LHCN-M2 (cell line): ENCODE data around the gene ENTREP3. TPM values are rescaled to one million over a fixed set of nuclear protein-coding genes. Genes with fewer than 3 reads are reported as not detected.

ENCODE experiments used
- DNase-seq: peaks from one replicate; pipeline ENCODE4 v3.0.0-alpha.2; 2012; ENCODE audit warnings: low read depth
- total RNA-seq: library from RNA; depleted of rRNA; stranded (reverse); fragments of >200 nt; gene quantifications from 2 replicates; pipeline ENCODE4 v1.2.3, GENCODE V29; 2014

The ENTREP3 gene
- total RNA-seq, 1 experiment from 2014 or later, result 15.6 TPM

- peak; percentile 35 for DNase-seq
Measured at GRCh38 chr1:155277902-155278688, 22.8 kb upstream of the ENTREP3 start.

GRCh38 chr1:155277070-155277901 lies 22.0 kb upstream of the ENTREP3 start, which contains the start of gene HCN3:
TSS of gene HCN3 (plus strand) at chr1:155277463. CDS start at chr1:155277591, 128 bp downstream.
- peak; percentile 93 for DNase-seq

- peak; percentile 95 for DNase-seq
Measured at GRCh38 chr1:155273343-155274245, 18.3 kb upstream of the ENTREP3 start, which contains the start of gene CLK2. TSS of gene CLK2 (minus strand) at chr1:155273504. CDS start at chr1:155270977, 2,527 bp downstream.

- peak; percentile 61 for DNase-seq
Measured at GRCh38 chr1:155272466-155273342, 17.4 kb upstream of the ENTREP3 start.

GRCh38 chr1:155269381-155269780 lies 14.1 kb upstream of the ENTREP3 start:
- no peak for DNase-seq

GRCh38 chr1:155268630-155269029 lies 13.3 kb upstream of the ENTREP3 start:
- no peak for DNase-seq

GRCh38 chr1:155267373-155267772 lies 12.1 kb upstream of the ENTREP3 start:
- DNase-seq, result no peak

- no peak for DNase-seq
Measured at GRCh38 chr1:155266553-155266952, 11.3 kb upstream of the ENTREP3 start.

GRCh38 chr1:155263067-155263466 lies 7.8 kb upstream of the ENTREP3 start:
- no peak for DNase-seq

GRCh38 chr1:155261852-155262673 lies 6.8 kb upstream of the ENTREP3 start, which contains the start of gene SCAMP3:
TSS of gene SCAMP3 (minus strand) at chr1:155262360. CDS start at chr1:155262151, 209 bp downstream.
- DNase-seq, result peak; percentile 98

- no peak for DNase-seq
Measured at GRCh38 chr1:155261493-155261851, 6.2 kb upstream of the ENTREP3 start.

- DNase-seq, result no peak
Measured at GRCh38 chr1:155260276-155260675, 5.0 kb upstream of the ENTREP3 start.

- peak; percentile 61 for DNase-seq
Measured at GRCh38 chr1:155256058-155256852, 972 bp upstream of the ENTREP3 start.

- peak; percentile 31 for DNase-seq
Measured at GRCh38 chr1:155254714-155255242, 505 bp downstream of the ENTREP3 start.

GRCh38 chr1:155254228-155254713 lies 1.0 kb downstream of the ENTREP3 start:
- no peak for DNase-seq

GRCh38 chr1:155253797-155254196 lies 1.5 kb downstream of the ENTREP3 start:
- DNase-seq, result no peak

- DNase-seq, result no peak
Measured at GRCh38 chr1:155253208-155253607, 2.1 kb downstream of the ENTREP3 start.

- DNase-seq, result no peak
Measured at GRCh38 chr1:155251566-155251965, 3.7 kb downstream of the ENTREP3 start.
